SK-N-SH (cell line): ENCODE measurements around the gene WWOX. TPM values are rescaled to one million over a fixed set of nuclear protein-coding genes. Genes with fewer than 3 reads are reported as not detected.

Experiments used
- CTCF ChIA-PET: fragments of 300-600, 350-600 bp; formaldehyde crosslinking; extraction: SDS; loops from one replicate; lab custom pipeline; 2021; lab: Yijun Ruan, JAX
- POLR2A ChIA-PET: fragments of 350-600 bp; sonication (Branson Sonifier 250); formaldehyde crosslinking; extraction: SDS; loops from one replicate; lab custom pipeline; 2020; ENCODE audit warnings: antibody characterized with exemption, inconsistent platforms; lab: Yijun Ruan, JAX
- DNase-seq: peaks from one replicate; pipeline ENCODE4 v3.0.0; 2012
- H2AFZ ChIP-seq: fragments of 200-600 bp; sonication (generic); 2 replicates; pipeline ENCODE4 v1.8.1; 2016; ENCODE audit warnings: antibody characterized with exemption, mild to moderate bottlenecking, low read depth
- H3F3A ChIP-seq: fragments of 200-600 bp; sonication (generic); replicated peaks from 2 replicates; pipeline ENCODE3; 2016; ENCODE audit warnings: antibody characterized with exemption, mild to moderate bottlenecking; ENCODE audit not compliant: insufficient read depth
- H3K27ac ChIP-seq, 2 experiments: fragments of 200-500 bp in 1 of 2; fragments of 200-600 bp in 1 of 2; sonication (Bioruptor generic) in 1 of 2; sonication (generic), shearing (Covaris generic) in 1 of 2; 2 replicates each; pipeline versions ENCODE4 v1.5.1 to v1.6.1; 2014 to 2016; ENCODE audit warnings: low read depth in 2 of 2, inconsistent platforms in 1 of 2, low read length in 1 of 2, mild to moderate bottlenecking in 1 of 2, mixed read lengths in 1 of 2
- H3K27me3 ChIP-seq: fragments of 200-600 bp; sonication (generic), shearing (Covaris generic); 2 replicates; pipeline ENCODE4 v1.6.1; 2016; ENCODE audit warnings: mixed run types; ENCODE audit not compliant: insufficient read depth
- H3K36me3 ChIP-seq, 2 experiments: fragments of 200-500 bp in 1 of 2; fragments of 200-600 bp in 1 of 2; sonication (Bioruptor generic) in 1 of 2; sonication (generic) in 1 of 2; replicated peaks in 1 of 2; 2 replicates each; pipeline versions ENCODE3 to v1.5.1; 2014 to 2016; ENCODE audit warnings: low read length in 1 of 2, mild to moderate bottlenecking in 1 of 2; ENCODE audit not compliant: insufficient read depth in 2 of 2, control insufficient read depth in 1 of 2
- H3K4me1 ChIP-seq, 2 experiments: fragments of 200-500 bp in 1 of 2; fragments of 200-600 bp in 1 of 2; sonication (Bioruptor generic) in 1 of 2; sonication (generic), shearing (Covaris generic) in 1 of 2; 2 replicates each; pipeline versions ENCODE4 v1.5.1 to v1.6.1; 2014 to 2016; ENCODE audit warnings: low read depth in 1 of 2, low read length in 1 of 2, mixed run types in 1 of 2; ENCODE audit not compliant: insufficient read depth in 2 of 2, control insufficient read depth in 1 of 2
- H3K4me2 ChIP-seq: fragments of 200-600 bp; sonication (generic), shearing (Covaris generic); 2 replicates; pipeline ENCODE4 v1.6.1; 2017; ENCODE audit warnings: mixed run types
- H3K4me3 ChIP-seq, 2 experiments: fragments of 200-500 bp in 1 of 2; fragments of 200-600 bp in 1 of 2; sonication (Bioruptor generic) in 1 of 2; sonication (generic), shearing (Covaris generic) in 1 of 2; 2 replicates each; pipeline versions ENCODE4 v1.5.1 to v1.8.1; 2014 to 2016; ENCODE audit warnings: low read depth in 2 of 2, inconsistent platforms in 1 of 2, low read length in 1 of 2, mild to moderate bottlenecking in 1 of 2, mixed read lengths in 1 of 2, moderate library complexity in 1 of 2
- H3K79me2 ChIP-seq: fragments of 200-600 bp; sonication (generic); 2 replicates; pipeline ENCODE4 v1.8.1; 2017; ENCODE audit warnings: mild to moderate bottlenecking; ENCODE audit not compliant: insufficient read depth
- H3K9ac ChIP-seq: fragments of 200-600 bp; sonication (generic); 2 replicates; pipeline ENCODE4 v1.6.1; 2017; ENCODE audit warnings: mixed run types
- H3K9me2 ChIP-seq: fragments of 200-600 bp; sonication (generic); 2 replicates; pipeline ENCODE4 v1.6.1; 2017; ENCODE audit warnings: mixed run types
- H3K9me3 ChIP-seq: fragments of 200-600 bp; sonication (generic); 2 replicates; pipeline ENCODE4 v1.6.1; 2017; ENCODE audit warnings: mixed run types, mild to moderate bottlenecking, moderate library complexity
- H4K20me1 ChIP-seq: fragments of 200-600 bp; sonication (generic); 2 replicates; pipeline ENCODE4 v1.6.1; 2017; ENCODE audit warnings: mild to moderate bottlenecking, mixed run types; ENCODE audit not compliant: insufficient read depth
- EZH2phosphoT487 ChIP-seq: fragments of 200-600 bp; sonication (generic); IDR thresholded peaks from 2 replicates; pipeline ENCODE4 v1.6.1; 2017; ENCODE audit warnings: low read depth, mixed run types, mild to moderate bottlenecking, antibody characterized with exemption, moderate library complexity, borderline replicate concordance
- FOXJ3 ChIP-seq: sonication (generic); formaldehyde crosslinking; IDR thresholded peaks from 2 replicates; pipeline ENCODE4 v1.5.1; 2020; ENCODE audit warnings: mild to moderate bottlenecking, missing genetic modification reagents
- MXI1 ChIP-seq: IDR thresholded peaks from 2 replicates; pipeline ENCODE4 v1.6.1; 2012; ENCODE audit warnings: mild to moderate bottlenecking, low read depth, low read length, improper control_type of control experiment
- NFIC ChIP-seq: IDR thresholded peaks from 2 replicates; pipeline ENCODE4 v1.4.0; 2012; ENCODE audit warnings: borderline replicate concordance
- RAD21 ChIP-seq: IDR thresholded peaks from 2 replicates; pipeline ENCODE4 v1.6.1; 2012; ENCODE audit warnings: mild to moderate bottlenecking, low read length
- REST ChIP-seq: IDR thresholded peaks from 2 replicates; pipeline ENCODE4 v1.6.1; 2012; ENCODE audit warnings: mild to moderate bottlenecking, low read depth, low read length, moderate library complexity
- RXRA ChIP-seq: IDR thresholded peaks from 2 replicates; pipeline ENCODE4 v1.4.0; 2012; ENCODE audit warnings: low read depth, mild to moderate bottlenecking, borderline replicate concordance
- SMC3 ChIP-seq: IDR thresholded peaks from 2 replicates; pipeline ENCODE4 v1.6.1; 2012; ENCODE audit warnings: low read depth, low read length, improper control_type of control experiment
- TCF12 ChIP-seq: IDR thresholded peaks from 2 replicates; pipeline ENCODE4 v1.4.0; 2012
- WGBS: methylation state at CpG from one replicate; pipeline ENCODE4 v1.1.6; 2017; ENCODE audit warnings: low lambda C conversion rate; 5-methylcytosine and 5-hydroxymethylcytosine counted together
- polyA plus RNA-seq, 3 experiments: library from polyadenylated mRNA; depleted of rRNA; stranded (reverse); fragments of >200 nt; gene quantifications; 2 replicates each; pipeline ENCODE4 v1.2.3, GENCODE V29; 2012
- TF ChIP-seq, protein P1 (sequence below): fragments of 200-600 bp; sonication (generic); IDR thresholded peaks from 2 replicates; pipeline ENCODE4 v1.6.1; 2017; ENCODE audit warnings: antibody characterized with exemption, mild to moderate bottlenecking, moderate library complexity
- TF ChIP-seq, protein P2 (sequence below): fragments of 150-350 bp; IDR thresholded peaks from 2 replicates; pipeline ENCODE4 v1.6.1; 2016; ENCODE audit warnings: mild to moderate bottlenecking, low read depth, low read length

The WWOX gene
- polyA plus RNA-seq, 1 of the 3 experiments (the other 2 are of a cell fraction), result 10.8 TPM

GRCh38 chr16:78225919-78226318 lies 126.5 kb downstream of the WWOX start:
- TF ChIP-seq NFIC (no peak), REST (no peak), TCF12 (no peak), RAD21 (no peak), RXRA (no peak), FOXJ3 (CRISPR knock-in tag) (no peak)

GRCh38 chr16:78227855-78228254 lies 128.4 kb downstream of the WWOX start:
- no peaks in the 10 kb centered on the region for H3K36me3 ChIP-seq
- peak; percentile 49 for DNase-seq
- no peaks in the 10 kb centered on the region for H3K9me2 ChIP-seq
- no peak overlapping the region for H2AFZ ChIP-seq
- H3K4me2 ChIP-seq, result no peak overlapping the region
- CTCF ChIA-PET, result interaction anchor here (0.6 to 1.7 kb wide), 6 partner anchors 8 to 1376 kb away, joined by 3 to 5 read pairs (median 3); no protein-coding TSS in a partner anchor
- H3K27me3 ChIP-seq, result no peaks in the 10 kb centered on the region
- H3F3A ChIP-seq, result no peaks in the 10 kb centered on the region
- no peak overlapping the region for H3K9ac ChIP-seq
- H3K27ac ChIP-seq, result no peak overlapping the region
- H3K4me3 ChIP-seq, result no peak overlapping the region
- WGBS, result 92% methylated on average over 3 of the region's 3 CpGs
- no peaks in the 10 kb centered on the region for H3K4me1 ChIP-seq
- no peak for TF ChIP-seq EZH2phosphoT487
- TF ChIP-seq, protein P1, sequence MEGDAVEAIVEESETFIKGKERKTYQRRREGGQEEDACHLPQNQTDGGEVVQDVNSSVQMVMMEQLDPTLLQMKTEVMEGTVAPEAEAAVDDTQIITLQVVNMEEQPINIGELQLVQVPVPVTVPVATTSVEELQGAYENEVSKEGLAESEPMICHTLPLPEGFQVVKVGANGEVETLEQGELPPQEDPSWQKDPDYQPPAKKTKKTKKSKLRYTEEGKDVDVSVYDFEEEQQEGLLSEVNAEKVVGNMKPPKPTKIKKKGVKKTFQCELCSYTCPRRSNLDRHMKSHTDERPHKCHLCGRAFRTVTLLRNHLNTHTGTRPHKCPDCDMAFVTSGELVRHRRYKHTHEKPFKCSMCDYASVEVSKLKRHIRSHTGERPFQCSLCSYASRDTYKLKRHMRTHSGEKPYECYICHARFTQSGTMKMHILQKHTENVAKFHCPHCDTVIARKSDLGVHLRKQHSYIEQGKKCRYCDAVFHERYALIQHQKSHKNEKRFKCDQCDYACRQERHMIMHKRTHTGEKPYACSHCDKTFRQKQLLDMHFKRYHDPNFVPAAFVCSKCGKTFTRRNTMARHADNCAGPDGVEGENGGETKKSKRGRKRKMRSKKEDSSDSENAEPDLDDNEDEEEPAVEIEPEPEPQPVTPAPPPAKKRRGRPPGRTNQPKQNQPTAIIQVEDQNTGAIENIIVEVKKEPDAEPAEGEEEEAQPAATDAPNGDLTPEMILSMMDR, result peak; percentile 52
- TF ChIP-seq, protein P2, sequence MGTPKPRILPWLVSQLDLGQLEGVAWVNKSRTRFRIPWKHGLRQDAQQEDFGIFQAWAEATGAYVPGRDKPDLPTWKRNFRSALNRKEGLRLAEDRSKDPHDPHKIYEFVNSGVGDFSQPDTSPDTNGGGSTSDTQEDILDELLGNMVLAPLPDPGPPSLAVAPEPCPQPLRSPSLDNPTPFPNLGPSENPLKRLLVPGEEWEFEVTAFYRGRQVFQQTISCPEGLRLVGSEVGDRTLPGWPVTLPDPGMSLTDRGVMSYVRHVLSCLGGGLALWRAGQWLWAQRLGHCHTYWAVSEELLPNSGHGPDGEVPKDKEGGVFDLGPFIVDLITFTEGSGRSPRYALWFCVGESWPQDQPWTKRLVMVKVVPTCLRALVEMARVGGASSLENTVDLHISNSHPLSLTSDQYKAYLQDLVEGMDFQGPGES, result no peak
- TF ChIP-seq RAD21, result peak; percentile 80
- peak; percentile 50; the same call in 1 of the 2 replicates for TF ChIP-seq SMC3
- no peak for TF ChIP-seq MXI1
- no peaks in the 10 kb centered on the region for H3K9me3 ChIP-seq
- H3K79me2 ChIP-seq, result no peaks in the 10 kb centered on the region; the same call in 1 of the 2 replicates
- no peaks in the 10 kb centered on the region for H4K20me1 ChIP-seq
- POLR2A ChIA-PET, result no interaction called here

More at GRCh38 chr16:78225919-78226318, 126.5 kb downstream of the WWOX start:
- DNase-seq, result no peak
- Histone ChIP-seq H3K9ac (no peak overlapping the region), H3F3A (no peaks in the 10 kb centered on the region), H3K79me2 (no peaks in the 10 kb centered on the region), H3K4me2 (no peak overlapping the region), H3K4me1 (no peaks in the 10 kb centered on the region), H3K27me3 (no peaks in the 10 kb centered on the region), H3K36me3 (no peaks in the 10 kb centered on the region), H3K9me3 (no peaks in the 10 kb centered on the region), H3K27ac (no peak overlapping the region), H4K20me1 (no peaks in the 10 kb centered on the region), H3K4me3 (no peak overlapping the region), H3K9me2 (no peaks in the 10 kb centered on the region), H2AFZ (no peak overlapping the region)
- whole genome bisulfite sequencing, result 68% methylated on average over 3 of the region's 3 CpGs
- ChIA-PET POLR2A (no interaction called here), CTCF (interaction anchor here (1.6 kb wide), 1 partner anchor 9 kb away, joined by 3 read pairs; no protein-coding TSS in a partner anchor)
